Activated B cell treated with CpG ODN at 0.5 μM for 24 hours (primary cell): ENCODE data around the gene SEPTIN1. TPM values are rescaled to one million over a fixed set of nuclear protein-coding genes. Genes with fewer than 3 reads are reported as not detected.

Experiments
- ATAC-seq: fragments of 200-7000 bp; cut with Tn5 transposase; one replicate; pipeline ENCODE4 v1.10.0; 2021; ENCODE audit warnings: low read depth, mild to moderate bottlenecking, moderate library complexity
- CTCF ChIA-PET: fragments of 350-600 bp; sonication (Branson Sonifier 250); formaldehyde crosslinking; loops from one replicate; lab custom pipeline; 2021; ENCODE audit warnings: antibody characterized with exemption; lab: Charles Lee
- POLR2A ChIA-PET: fragments of 350-600 bp; sonication (Branson Sonifier 250); formaldehyde crosslinking; loops from one replicate; lab custom pipeline; 2021; ENCODE audit warnings: antibody characterized with exemption; lab: Charles Lee
- DNase-seq: peaks from one replicate; pipeline ENCODE4 v3.0.0; 2022
- H3K27ac Mint-ChIP-seq: one replicate; pipeline ENCODE4 v1.8.0; 2020; ENCODE audit warnings: mixed read lengths
- H3K27me3 Mint-ChIP-seq: one replicate; pipeline ENCODE4 v1.8.0; 2021; ENCODE audit warnings: mixed read lengths
- H3K36me3 Mint-ChIP-seq: one replicate; pipeline ENCODE4 v1.8.0; 2021; ENCODE audit warnings: low read depth, mixed read lengths
- H3K4me1 Mint-ChIP-seq: one replicate; pipeline ENCODE4 v1.8.0; 2021; ENCODE audit warnings: mixed read lengths
- H3K4me3 Mint-ChIP-seq: one replicate; pipeline ENCODE4 v1.8.0; 2020; ENCODE audit warnings: mild to moderate bottlenecking, mixed read lengths
- H3K9me3 Mint-ChIP-seq: one replicate; pipeline ENCODE4 v1.8.0; 2020; ENCODE audit warnings: mixed read lengths
- intact Hi-C: fragments of 100-400 bp; cut with micrococcal nuclease; formaldehyde crosslinking; loops from one replicate; pipeline ENCODE4 v1.15.1; 2024
- total RNA-seq: library from RNA; stranded (reverse); gene quantifications from 2 replicates; pipeline ENCODE4 v1.2.3, GENCODE V29; 2022
- TF ChIP-seq, protein P1 (sequence below): fragments of 200-600 bp; IDR thresholded peaks from one replicate; pipeline ENCODE4 v1.8.0; 2022; ENCODE audit warnings: antibody characterized with exemption, mild to moderate bottlenecking

The SEPTIN1 gene
- total RNA-seq, 1 donor from 2014 or later, result 192 TPM

GRCh38 chr16:30372725-30373124 is 9.6 kb downstream of the SEPTIN1 start:
- Mint-ChIP-seq H3K36me3 (peaks cover under 1% of the 10 kb centered on the region), H3K27ac (peak overlapping the region; percentile 24), H3K9me3 (no peaks in the 10 kb centered on the region), H3K4me1 (peaks cover 44% of the 10 kb centered on the region), H3K4me3 (no peak overlapping the region), H3K27me3 (no peaks in the 10 kb centered on the region)
- intact Hi-C loops, result loop anchor here (10.0 kb wide), 1 partner anchor 778 kb away; no protein-coding TSS in a partner anchor
- TF ChIP-seq, protein P1, sequence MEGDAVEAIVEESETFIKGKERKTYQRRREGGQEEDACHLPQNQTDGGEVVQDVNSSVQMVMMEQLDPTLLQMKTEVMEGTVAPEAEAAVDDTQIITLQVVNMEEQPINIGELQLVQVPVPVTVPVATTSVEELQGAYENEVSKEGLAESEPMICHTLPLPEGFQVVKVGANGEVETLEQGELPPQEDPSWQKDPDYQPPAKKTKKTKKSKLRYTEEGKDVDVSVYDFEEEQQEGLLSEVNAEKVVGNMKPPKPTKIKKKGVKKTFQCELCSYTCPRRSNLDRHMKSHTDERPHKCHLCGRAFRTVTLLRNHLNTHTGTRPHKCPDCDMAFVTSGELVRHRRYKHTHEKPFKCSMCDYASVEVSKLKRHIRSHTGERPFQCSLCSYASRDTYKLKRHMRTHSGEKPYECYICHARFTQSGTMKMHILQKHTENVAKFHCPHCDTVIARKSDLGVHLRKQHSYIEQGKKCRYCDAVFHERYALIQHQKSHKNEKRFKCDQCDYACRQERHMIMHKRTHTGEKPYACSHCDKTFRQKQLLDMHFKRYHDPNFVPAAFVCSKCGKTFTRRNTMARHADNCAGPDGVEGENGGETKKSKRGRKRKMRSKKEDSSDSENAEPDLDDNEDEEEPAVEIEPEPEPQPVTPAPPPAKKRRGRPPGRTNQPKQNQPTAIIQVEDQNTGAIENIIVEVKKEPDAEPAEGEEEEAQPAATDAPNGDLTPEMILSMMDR, result no peak
- DNase-seq (no peak), ATAC-seq (no peak)
- ChIA-PET POLR2A (interaction anchor here (0.6 to 3.1 kb wide), 3 partner anchors 23 to 1525 kb away, joined by 4 to 20 read pairs (median 5); partner anchors contain the start of genes ZNF48 and ZNF689), CTCF (interaction anchor here (2.2 kb wide), 1 partner anchor 22 kb away, joined by 7 read pairs; the partner anchor contains the start of gene ZNF48)

GRCh38 chr16:30372038-30372712 is 10.2 kb downstream of the SEPTIN1 start:
- DNase-seq (no peak), ATAC-seq (no peak)
- Mint-ChIP-seq H3K27me3 (no peaks in the 10 kb centered on the region), H3K4me3 (peak overlapping the region; percentile 82), H3K36me3 (peaks cover 3% of the 10 kb centered on the region), H3K9me3 (no peaks in the 10 kb centered on the region), H3K27ac (peak overlapping the region; percentile 86), H3K4me1 (peaks cover 44% of the 10 kb centered on the region)
- ChIA-PET POLR2A (interaction anchor here (0.6 to 3.8 kb wide), 8 partner anchors 10 to 1525 kb away, joined by 3 to 39 read pairs (median 16); partner anchors contain the start of genes CORO1A, SEPTIN1, ZNF48 and ZNF771), CTCF (interaction anchor here (1.0 to 2.2 kb wide), 6 partner anchors 17 to 280 kb away, joined by 5 to 18 read pairs (median 7); partner anchors contain the start of genes CD2BP2, DCTPP1, TBX6 and ZNF48)
- intact Hi-C loops, result loop anchor here (10.0 kb wide), 1 partner anchor 777 kb away; no protein-coding TSS in a partner anchor
- TF ChIP-seq, protein P1, result no peak

- Mint-ChIP-seq H3K27me3 (no peaks in the 10 kb centered on the region), H3K4me3 (peak overlapping the region; percentile 82), H3K27ac (peak overlapping the region; percentile 86), H3K36me3 (peaks cover 10% of the 10 kb centered on the region), H3K4me1 (peaks cover 49% of the 10 kb centered on the region), H3K9me3 (no peaks in the 10 kb centered on the region)
- no peak for DNase-seq
- ChIA-PET POLR2A (interaction anchor here (0.5 to 3.9 kb wide), 25 partner anchors 7 to 555 kb away, joined by 3 to 39 read pairs (median 6); partner anchors contain the start of genes ALDOA, CD2BP2, CORO1A and DCTPP1), CTCF (interaction anchor here (0.8 to 2.2 kb wide), 10 partner anchors 11 to 288 kb away, joined by 3 to 18 read pairs (median 6); partner anchors contain the start of genes CD2BP2, DCTPP1, SEPTIN1 and TBX6)
- TF ChIP-seq, protein P1, result no peak
- intact Hi-C loops, result loop anchor here (2.0 to 10.0 kb wide), 4 partner anchors 155 to 777 kb away; partner anchors contain the start of genes SRCAP and ZNF768
- no peak for ATAC-seq
Measured at GRCh38 chr16:30371248-30371816, 11.0 kb downstream of the SEPTIN1 start.

DNA sequence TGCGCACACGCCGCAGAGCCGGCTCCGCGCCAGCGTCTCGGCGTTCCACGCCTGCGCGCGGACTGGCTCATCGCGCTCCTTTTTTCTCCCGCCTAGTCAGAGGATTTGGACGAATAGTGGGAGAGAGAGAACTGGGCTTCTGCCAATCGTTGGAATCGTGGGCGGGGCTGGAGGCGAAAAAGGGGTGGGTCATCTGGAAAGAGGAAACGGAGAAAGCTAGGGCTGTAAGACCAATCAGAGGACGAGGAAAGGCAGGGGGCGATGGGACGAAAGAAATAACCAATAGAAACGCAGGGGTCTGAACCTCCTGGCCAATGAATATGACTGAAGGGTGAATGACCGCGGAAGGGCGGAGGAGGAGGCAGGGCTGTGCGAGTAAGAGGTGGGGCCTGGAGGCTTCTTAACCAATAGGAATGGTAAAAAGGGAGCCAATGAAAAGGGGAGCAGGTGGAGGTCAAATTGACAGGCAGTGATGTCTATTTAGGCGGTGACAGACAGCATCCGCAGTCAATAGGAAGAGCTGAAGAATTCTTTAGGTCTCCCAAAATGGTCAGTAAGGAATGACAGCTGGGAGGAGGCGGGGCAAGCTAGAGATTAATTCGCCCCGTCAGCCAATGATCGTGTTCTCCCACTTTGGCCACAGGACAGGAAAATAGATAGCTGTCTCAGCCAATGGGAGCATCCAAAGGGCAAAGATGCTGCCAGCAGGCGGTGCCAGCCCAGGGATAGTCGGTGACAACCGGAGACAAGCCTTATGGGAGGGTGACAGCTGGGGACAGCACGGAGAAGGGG is 11.7 kb downstream of the SEPTIN1 start, which contains the start of gene TBC1D10B:
Gene TBC1D10B, minus strand, starts transcription at position 39 of the 792 bp plus-strand sequence. CDS start 311 bp downstream, outside the sequence.
- Mint-ChIP-seq H3K27me3 (no peaks in the 10 kb centered on the region), H3K9me3 (no peaks in the 10 kb centered on the region), H3K27ac (peak within 1 kb of the TSS; percentile 86), H3K4me1 (peaks cover 52% of the 10 kb centered on the region), H3K4me3 (peak within 1 kb of the TSS; percentile 87), H3K36me3 (peaks cover 13% of the 10 kb centered on the region)
- ChIA-PET CTCF (interaction anchor here (0.8 to 2.2 kb wide), 10 partner anchors 12 to 288 kb away, joined by 3 to 18 read pairs (median 6); partner anchors contain the start of genes CD2BP2, DCTPP1, SEPTIN1 and TBX6), POLR2A (interaction anchor here (0.6 to 3.9 kb wide), 26 partner anchors 8 to 555 kb away, joined by 3 to 39 read pairs (median 6); partner anchors contain the start of genes ALDOA, CD2BP2, CORO1A and DCTPP1)
- DNase-seq (peak; percentile 92), ATAC-seq (peak; percentile 83)
- TF ChIP-seq, protein P1, result no peak
- intact Hi-C loops, result loop anchor here (1.0 to 10.0 kb wide), 10 partner anchors 8 to 776 kb away; partner anchors contain the start of genes CD2BP2, FBRS, SRCAP and ZNF48
